ENCODE results near the gene PDSS2. TPM values are rescaled to one million over a fixed set of nuclear protein-coding genes. Genes with fewer than 3 reads are reported as not detected.
A peak's percentile ranks its signal among the peaks of the same experiment; 100 is the strongest.

PDSS2 gene
- total RNA-seq, 6 experiments from 2014 or later, result 13.3 to 16.9 (median 14.6) TPM

DNA sequence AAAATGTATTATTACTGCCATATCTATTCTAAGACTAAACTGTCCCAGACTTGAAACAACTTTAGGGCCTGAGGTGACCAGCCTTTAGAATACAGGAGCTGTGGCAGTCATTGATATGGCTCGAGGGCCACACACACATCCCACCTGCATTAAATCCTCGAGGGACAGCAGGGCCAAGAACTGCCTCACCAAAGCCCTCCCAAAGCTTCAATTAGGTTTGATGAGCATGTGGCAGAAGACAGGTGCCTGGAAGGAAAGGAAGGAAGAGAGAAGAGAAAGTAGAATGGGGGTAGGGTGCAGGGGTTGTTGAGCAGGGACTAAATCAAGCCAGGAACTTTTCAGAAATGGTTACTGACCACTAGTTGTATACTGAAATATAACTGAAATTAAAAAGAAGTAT, 115.0 kb downstream of the PDSS2 start:
- Mint-ChIP-seq H3K9me3 (no peaks in the 10 kb centered on the region), H3K27ac (no peak overlapping the region), H3K4me3 (no peak overlapping the region), H3K27me3 (ENCODE audit: insufficient read depth) (no peaks in the 10 kb centered on the region), H3K4me1 (ENCODE audit: low read depth) (peaks cover 9% of the 10 kb centered on the region), H3K36me3 (ENCODE audit: low read depth) (no peaks in the 10 kb centered on the region)
- DNase-seq, result no peak
- TF ChIP-seq, protein P1, sequence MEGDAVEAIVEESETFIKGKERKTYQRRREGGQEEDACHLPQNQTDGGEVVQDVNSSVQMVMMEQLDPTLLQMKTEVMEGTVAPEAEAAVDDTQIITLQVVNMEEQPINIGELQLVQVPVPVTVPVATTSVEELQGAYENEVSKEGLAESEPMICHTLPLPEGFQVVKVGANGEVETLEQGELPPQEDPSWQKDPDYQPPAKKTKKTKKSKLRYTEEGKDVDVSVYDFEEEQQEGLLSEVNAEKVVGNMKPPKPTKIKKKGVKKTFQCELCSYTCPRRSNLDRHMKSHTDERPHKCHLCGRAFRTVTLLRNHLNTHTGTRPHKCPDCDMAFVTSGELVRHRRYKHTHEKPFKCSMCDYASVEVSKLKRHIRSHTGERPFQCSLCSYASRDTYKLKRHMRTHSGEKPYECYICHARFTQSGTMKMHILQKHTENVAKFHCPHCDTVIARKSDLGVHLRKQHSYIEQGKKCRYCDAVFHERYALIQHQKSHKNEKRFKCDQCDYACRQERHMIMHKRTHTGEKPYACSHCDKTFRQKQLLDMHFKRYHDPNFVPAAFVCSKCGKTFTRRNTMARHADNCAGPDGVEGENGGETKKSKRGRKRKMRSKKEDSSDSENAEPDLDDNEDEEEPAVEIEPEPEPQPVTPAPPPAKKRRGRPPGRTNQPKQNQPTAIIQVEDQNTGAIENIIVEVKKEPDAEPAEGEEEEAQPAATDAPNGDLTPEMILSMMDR (IDR thresholded peaks at IDR 0.05), result no peak

- TF ChIP-seq, protein P1 (IDR thresholded peaks at IDR 0.05), result no peak
- H3K9me3 Mint-ChIP-seq, result no peaks in the 10 kb centered on the region
- no peak overlapping the region for H3K27ac Mint-ChIP-seq
These were observed 117.2 kb downstream of the PDSS2 start for GRCh38 chr6:107342144-107342543.

DNA sequence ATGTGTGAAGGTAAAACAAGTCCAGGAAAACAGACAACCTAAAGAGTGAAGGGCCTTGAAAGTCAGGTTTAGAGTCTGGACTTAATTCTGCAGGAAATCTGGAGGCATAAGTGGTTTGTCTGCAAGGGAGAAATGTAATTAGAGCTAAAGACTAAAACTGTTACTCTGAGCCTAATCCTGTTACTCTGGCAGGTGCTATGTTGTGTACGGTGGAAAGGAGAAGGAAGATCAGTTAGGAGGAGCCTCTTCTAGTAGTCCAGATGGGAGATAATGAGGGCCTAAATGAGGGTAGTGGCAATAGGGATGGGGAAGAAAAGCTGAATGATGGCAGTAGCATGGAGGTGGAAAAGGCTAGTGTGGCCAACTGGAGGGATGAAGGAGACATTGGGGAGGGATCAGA, 118.5 kb downstream of the PDSS2 start:
- Mint-ChIP-seq H3K27ac (no peak overlapping the region), H3K36me3 (ENCODE audit: low read depth) (no peaks in the 10 kb centered on the region)
- TF ChIP-seq, protein P1 (IDR thresholded peaks at IDR 0.05), result no peak

More at GRCh38 chr6:107342144-107342543, 117.2 kb downstream of the PDSS2 start:
- Mint-ChIP-seq H3K4me1 (ENCODE audit: low read depth) (peaks cover 17% of the 10 kb centered on the region), H3K36me3 (ENCODE audit: low read depth) (no peaks in the 10 kb centered on the region), H3K27me3 (ENCODE audit: insufficient read depth) (no peaks in the 10 kb centered on the region), H3K4me3 (no peak overlapping the region)
- DNase-seq, result no peak

GRCh38 chr6:107337191-107337741, 122.1 kb downstream of the PDSS2 start:
- peak overlapping the region; percentile 63 for H3K27ac Mint-ChIP-seq
- H3K4me3 Mint-ChIP-seq, result no peak overlapping the region
- TF ChIP-seq, protein P1 (IDR thresholded peaks at IDR 0.05), result no peak
- 0 out of 2 replicates have a peak, but pooled peaks cover 4% of the 10 kb centered on the region for H3K27me3 Mint-ChIP-seq (ENCODE audit: insufficient read depth)
- no peaks in the 10 kb centered on the region for H3K9me3 Mint-ChIP-seq
- peaks cover 25% of the 10 kb centered on the region for H3K4me1 Mint-ChIP-seq (ENCODE audit: low read depth)
- DNase-seq, result no peak
- H3K36me3 Mint-ChIP-seq (ENCODE audit: low read depth), result peaks cover 8% of the 10 kb centered on the region

More for the DNA sequence above, 118.5 kb downstream of the PDSS2 start:
- no peaks in the 10 kb centered on the region for H3K9me3 Mint-ChIP-seq
- H3K27me3 Mint-ChIP-seq (ENCODE audit: insufficient read depth), result 0 out of 2 replicates have a peak, but pooled peaks cover 4% of the 10 kb centered on the region
- peaks cover 25% of the 10 kb centered on the region for H3K4me1 Mint-ChIP-seq (ENCODE audit: low read depth)
- H3K4me3 Mint-ChIP-seq, result no peak overlapping the region
- DNase-seq, result no peak

DNA sequence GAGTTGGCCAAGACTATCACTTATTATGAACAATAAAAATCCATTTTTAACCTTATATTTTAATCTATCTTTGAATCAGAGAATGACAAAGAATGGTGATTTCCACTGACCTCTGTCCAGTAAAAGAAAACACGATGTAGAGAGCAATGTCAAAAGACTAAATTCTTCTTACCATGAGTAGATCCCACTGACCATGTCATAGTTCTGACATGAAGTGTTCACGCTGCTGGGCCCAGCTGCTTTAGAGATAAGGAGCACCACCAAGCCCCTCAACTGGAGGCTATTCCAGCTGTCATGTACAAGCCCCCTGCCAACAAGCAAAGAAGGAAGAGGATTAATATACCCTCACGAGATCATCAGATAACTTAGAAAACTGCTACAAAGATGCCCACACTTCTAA, 125.3 kb downstream of the PDSS2 start:
- Mint-ChIP-seq H3K27ac (no peak overlapping the region), H3K27me3 (ENCODE audit: insufficient read depth) (peaks cover 6% of the 10 kb centered on the region; the same call in 1 of the 2 replicates)

More for the DNA sequence above, 125.3 kb downstream of the PDSS2 start:
- no peak for DNase-seq
- no peak overlapping the region for H3K4me3 Mint-ChIP-seq
- peaks cover 35% of the 10 kb centered on the region for H3K4me1 Mint-ChIP-seq (ENCODE audit: low read depth)
- peaks cover 8% of the 10 kb centered on the region for H3K36me3 Mint-ChIP-seq (ENCODE audit: low read depth)
- TF ChIP-seq, protein P1 (IDR thresholded peaks at IDR 0.05), result no peak
- no peaks in the 10 kb centered on the region for H3K9me3 Mint-ChIP-seq

Measured in HFFc6 (cell line).